Endothelial cell (in vitro differentiated cells): ENCODE results near the gene GMDS. TPM values are rescaled to one million over a fixed set of nuclear protein-coding genes. Genes with fewer than 3 reads are reported as not detected.

Source experiments
- DNase-seq: peaks from one replicate; pipeline ENCODE4 v3.0.0; 2021; ENCODE audit warnings: low spot score
- H3K27ac Mint-ChIP-seq: one replicate; pipeline ENCODE4 v1.8.0; 2021; ENCODE audit warnings: mixed read lengths, inconsistent platforms; ENCODE audit not compliant: unreplicated experiment
- H3K27me3 Mint-ChIP-seq: one replicate; pipeline ENCODE4 v1.8.0; 2021; ENCODE audit warnings: mild to moderate bottlenecking, moderate library complexity, mixed read lengths, inconsistent platforms; ENCODE audit not compliant: unreplicated experiment
- H3K36me3 Mint-ChIP-seq: one replicate; pipeline ENCODE4 v1.8.0; 2021; ENCODE audit warnings: mild to moderate bottlenecking, low read depth, mixed read lengths, inconsistent platforms; ENCODE audit not compliant: unreplicated experiment
- H3K4me1 Mint-ChIP-seq: one replicate; pipeline ENCODE4 v1.8.0; 2021; ENCODE audit warnings: mild to moderate bottlenecking, mixed read lengths, inconsistent platforms; ENCODE audit not compliant: unreplicated experiment
- H3K4me3 Mint-ChIP-seq: one replicate; pipeline ENCODE4 v1.8.0; 2021; ENCODE audit warnings: mild to moderate bottlenecking, mixed read lengths, inconsistent platforms; ENCODE audit not compliant: unreplicated experiment
- H3K9me3 Mint-ChIP-seq: one replicate; pipeline ENCODE4 v1.8.0; 2021; ENCODE audit warnings: mixed read lengths, inconsistent platforms; ENCODE audit not compliant: unreplicated experiment
- total RNA-seq: library from RNA; stranded (reverse); fragmentation: NEBNext Ultra II Directional; extraction: Animal tissue kit (Norgen Biotek cat#: 25700); gene quantifications from one replicate; pipeline ENCODE4 v1.2.1, GENCODE V29; 2021; ENCODE audit not compliant: unreplicated experiment
- TF ChIP-seq, protein P1 (sequence below): fragments of 200-600 bp; sonication (generic); IDR thresholded peaks from one replicate; pipeline ENCODE4 v1.5.0; 2021; ENCODE audit warnings: antibody characterized with exemption; ENCODE audit not compliant: unreplicated experiment

The GMDS gene
- total RNA-seq, 1 donor from 2014 or later: 36.0 TPM

DNA sequence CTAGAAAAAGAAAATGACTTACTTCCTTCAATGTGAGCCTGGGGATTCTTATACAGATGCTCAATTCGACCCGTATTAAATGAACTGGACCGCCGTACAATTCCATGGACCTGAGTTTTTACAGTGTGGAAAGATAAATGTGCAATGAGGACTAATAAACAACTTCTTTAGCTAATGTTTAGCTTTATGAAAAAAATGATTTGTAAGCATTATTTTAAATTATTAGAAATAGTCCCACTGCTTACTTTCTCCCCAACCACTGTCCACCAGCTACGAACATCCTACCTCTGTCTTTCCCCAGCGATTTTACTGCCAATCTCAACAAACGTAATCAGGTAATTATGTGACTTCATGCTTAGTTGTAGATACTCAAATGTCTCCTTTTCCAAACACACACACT is 128.0 kb downstream of the GMDS start:
- Mint-ChIP-seq H3K27me3 (no peaks in the 10 kb centered on the region), H3K9me3 (no peaks in the 10 kb centered on the region)

DNA sequence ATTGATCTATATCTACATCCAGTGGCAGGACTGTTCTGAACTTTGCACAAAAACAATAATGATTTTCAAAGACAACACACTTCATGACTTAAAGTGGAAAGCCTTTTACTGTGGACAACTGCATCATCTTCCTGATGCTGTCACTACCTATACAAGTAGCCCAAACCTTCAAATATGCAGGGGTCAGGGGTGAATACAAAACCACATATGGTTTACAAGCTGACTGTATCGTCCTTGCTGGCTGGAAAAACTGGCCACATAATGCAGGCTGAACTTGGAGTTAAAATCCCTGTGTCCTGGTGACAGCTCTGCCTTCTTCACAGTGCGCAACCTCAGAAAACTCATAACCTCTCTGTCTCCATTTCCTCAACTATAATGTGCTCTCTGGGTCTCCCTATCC is 128.9 kb downstream of the GMDS start:
- no peaks in the 10 kb centered on the region for H3K27me3 Mint-ChIP-seq
- H3K36me3 Mint-ChIP-seq: no peaks in the 10 kb centered on the region
- no peaks in the 10 kb centered on the region for H3K9me3 Mint-ChIP-seq
- H3K27ac Mint-ChIP-seq: no peak overlapping the region
- H3K4me3 Mint-ChIP-seq: no peak overlapping the region
- H3K4me1 Mint-ChIP-seq: peaks cover 6% of the 10 kb centered on the region
- TF ChIP-seq, protein P1, sequence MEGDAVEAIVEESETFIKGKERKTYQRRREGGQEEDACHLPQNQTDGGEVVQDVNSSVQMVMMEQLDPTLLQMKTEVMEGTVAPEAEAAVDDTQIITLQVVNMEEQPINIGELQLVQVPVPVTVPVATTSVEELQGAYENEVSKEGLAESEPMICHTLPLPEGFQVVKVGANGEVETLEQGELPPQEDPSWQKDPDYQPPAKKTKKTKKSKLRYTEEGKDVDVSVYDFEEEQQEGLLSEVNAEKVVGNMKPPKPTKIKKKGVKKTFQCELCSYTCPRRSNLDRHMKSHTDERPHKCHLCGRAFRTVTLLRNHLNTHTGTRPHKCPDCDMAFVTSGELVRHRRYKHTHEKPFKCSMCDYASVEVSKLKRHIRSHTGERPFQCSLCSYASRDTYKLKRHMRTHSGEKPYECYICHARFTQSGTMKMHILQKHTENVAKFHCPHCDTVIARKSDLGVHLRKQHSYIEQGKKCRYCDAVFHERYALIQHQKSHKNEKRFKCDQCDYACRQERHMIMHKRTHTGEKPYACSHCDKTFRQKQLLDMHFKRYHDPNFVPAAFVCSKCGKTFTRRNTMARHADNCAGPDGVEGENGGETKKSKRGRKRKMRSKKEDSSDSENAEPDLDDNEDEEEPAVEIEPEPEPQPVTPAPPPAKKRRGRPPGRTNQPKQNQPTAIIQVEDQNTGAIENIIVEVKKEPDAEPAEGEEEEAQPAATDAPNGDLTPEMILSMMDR: no peak
- DNase-seq: no peak

More for the DNA sequence above, 128.0 kb downstream of the GMDS start:
- no peaks in the 10 kb centered on the region for H3K4me1 Mint-ChIP-seq
- no peaks in the 10 kb centered on the region for H3K36me3 Mint-ChIP-seq
- H3K4me3 Mint-ChIP-seq: no peak overlapping the region
- no peak overlapping the region for H3K27ac Mint-ChIP-seq
- DNase-seq: no peak
- TF ChIP-seq, protein P1: no peak

DNA sequence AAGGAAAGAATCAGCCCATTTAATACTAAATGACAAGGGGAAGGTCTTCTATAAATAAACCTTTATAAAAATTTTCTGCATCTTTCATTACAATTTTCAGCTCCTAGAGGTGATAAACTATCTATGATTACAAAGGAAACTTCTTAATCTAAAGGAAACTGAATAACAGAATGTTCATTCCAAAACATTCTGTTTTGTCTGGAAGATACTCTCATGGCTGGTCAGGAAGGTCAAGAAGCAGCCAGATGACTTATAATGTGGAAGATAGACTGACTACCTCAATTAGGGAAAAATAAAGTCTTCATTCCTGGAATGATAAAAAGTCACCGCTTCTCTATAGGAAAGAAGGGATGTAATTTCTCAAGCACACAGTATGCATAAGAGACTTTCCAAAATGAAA is 131.3 kb downstream of the GMDS start:
- Mint-ChIP-seq H3K9me3 (no peaks in the 10 kb centered on the region), H3K4me1 (peaks cover 14% of the 10 kb centered on the region), H3K27me3 (peaks cover 3% of the 10 kb centered on the region), H3K4me3 (no peak overlapping the region), H3K36me3 (no peaks in the 10 kb centered on the region), H3K27ac (no peak overlapping the region)
- no peak for DNase-seq
- TF ChIP-seq, protein P1: no peak

DNA sequence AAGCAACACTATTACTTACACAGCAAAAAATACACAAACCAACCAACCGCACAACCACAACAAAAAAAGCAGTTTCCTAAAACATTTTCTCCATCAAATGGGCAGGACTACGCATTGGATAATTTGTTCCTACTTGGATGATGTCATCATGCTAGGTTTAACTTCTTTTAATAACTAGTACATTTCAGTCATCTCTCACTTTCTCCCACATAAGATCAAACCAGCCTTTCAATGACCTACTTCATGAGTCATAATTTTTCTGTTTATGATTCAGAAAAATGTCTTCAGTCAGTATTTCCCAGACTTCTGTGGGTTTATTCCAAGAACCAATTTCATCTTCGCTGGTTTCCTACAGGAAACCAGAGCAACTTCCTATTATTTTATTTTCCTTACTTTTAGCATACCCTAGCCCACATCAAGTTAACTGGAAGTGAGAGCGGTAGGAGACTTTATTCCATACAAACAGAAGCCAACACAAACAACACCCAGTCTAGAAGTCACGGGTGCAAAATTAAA is 134.2 kb downstream of the GMDS start:
- Mint-ChIP-seq H3K27me3 (peaks cover 7% of the 10 kb centered on the region), H3K9me3 (no peaks in the 10 kb centered on the region), H3K4me3 (no peak overlapping the region), H3K4me1 (peaks cover 19% of the 10 kb centered on the region), H3K27ac (no peak overlapping the region), H3K36me3 (no peaks in the 10 kb centered on the region)
- DNase-seq: no peak
- TF ChIP-seq, protein P1: no peak

DNA sequence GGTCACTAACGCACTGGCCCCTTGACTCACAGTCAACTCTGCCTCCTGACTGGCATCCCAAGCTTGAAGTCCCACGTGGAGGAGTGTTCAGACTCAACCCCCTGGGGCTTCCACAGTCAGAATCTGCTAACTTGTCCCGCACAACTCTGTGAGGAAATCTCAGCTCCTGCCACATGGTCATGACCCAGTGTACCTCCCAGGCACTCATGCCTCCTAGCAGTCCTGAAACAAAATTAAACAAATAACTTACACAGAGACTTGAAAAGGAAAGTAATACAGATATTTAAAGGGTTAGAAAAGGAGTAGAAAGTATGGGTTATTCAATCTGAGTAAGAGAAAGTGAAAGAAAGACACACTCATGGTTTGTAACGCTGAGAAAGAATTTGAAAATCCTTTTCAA is 134.9 kb downstream of the GMDS start:
- H3K9me3 Mint-ChIP-seq: no peaks in the 10 kb centered on the region
- H3K36me3 Mint-ChIP-seq: no peaks in the 10 kb centered on the region
- peaks cover 7% of the 10 kb centered on the region for H3K27me3 Mint-ChIP-seq
- TF ChIP-seq, protein P1: no peak
- H3K27ac Mint-ChIP-seq: no peak overlapping the region
- H3K4me3 Mint-ChIP-seq: no peak overlapping the region
- peaks cover 19% of the 10 kb centered on the region for H3K4me1 Mint-ChIP-seq
- no peak for DNase-seq
